Measurements from ENCODE around the gene COA6.

DNA sequence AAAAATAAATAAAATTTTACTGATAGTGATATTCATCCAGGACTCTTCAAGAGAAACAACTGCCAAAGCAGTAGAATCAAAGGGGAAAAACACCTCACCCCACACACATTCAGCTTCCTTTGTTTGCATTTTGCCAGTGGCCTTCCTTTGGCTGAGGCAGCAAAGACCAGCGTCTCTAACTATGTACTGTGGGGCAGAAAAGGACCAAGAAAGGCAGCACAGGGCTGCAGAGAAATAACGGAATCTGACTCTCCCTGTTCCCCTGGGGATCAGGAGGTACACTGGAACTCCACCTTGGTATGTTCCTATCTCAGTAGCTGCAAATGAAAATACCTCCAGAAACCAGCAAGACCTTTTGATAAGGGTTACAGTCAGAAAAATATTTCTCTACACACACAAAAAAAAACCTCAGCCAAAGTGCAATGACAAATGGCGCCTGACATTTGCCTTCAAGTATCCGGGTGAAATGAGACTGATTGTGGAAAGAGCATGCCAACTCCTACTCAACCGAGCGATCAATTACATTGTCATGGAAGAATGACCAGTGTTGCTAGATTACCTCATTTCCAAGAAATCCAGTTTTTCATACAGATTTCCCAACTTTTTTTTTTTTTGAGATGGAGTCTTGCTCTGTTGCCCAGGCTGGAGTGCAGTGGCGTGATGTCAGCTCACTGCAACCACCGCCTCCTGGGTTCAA is 54.8 kb downstream of the COA6 start:
- TF ChIP-seq PPARA (CRISPR knock-in tag; IDR thresholded peaks at IDR 0.05; ENCODE audit: borderline replicate concordance) (no peak), ZFP30 (CRISPR knock-in tag; IDR thresholded peaks at IDR 0.05) (no peak), ZC3H10 (CRISPR knock-in tag; IDR thresholded peaks at IDR 0.05) (no peak), ARNTL (CRISPR knock-in tag; IDR thresholded peaks at IDR 0.05; ENCODE audit: borderline replicate concordance, low read depth) (no peak), ZFP3 (CRISPR knock-in tag; IDR thresholded peaks at IDR 0.05) (no peak), RARB (CRISPR knock-in tag; IDR thresholded peaks at IDR 0.05) (no peak), BACH2 (CRISPR knock-in tag; IDR thresholded peaks at IDR 0.05; ENCODE audit: borderline replicate concordance) (no peak), ZNF565 (CRISPR knock-in tag; conservative IDR thresholded peaks at IDR 0.05; ENCODE audit: low read depth) (no peak), CREB5 (CRISPR knock-in tag; IDR thresholded peaks at IDR 0.05; ENCODE audit: low read depth) (no peak), TOX (CRISPR knock-in tag; IDR thresholded peaks at IDR 0.05; ENCODE audit: borderline replicate concordance) (no peak), GLIS3 (CRISPR knock-in tag; IDR thresholded peaks at IDR 0.05) (no peak)
- TF ChIP-seq, protein P1, sequence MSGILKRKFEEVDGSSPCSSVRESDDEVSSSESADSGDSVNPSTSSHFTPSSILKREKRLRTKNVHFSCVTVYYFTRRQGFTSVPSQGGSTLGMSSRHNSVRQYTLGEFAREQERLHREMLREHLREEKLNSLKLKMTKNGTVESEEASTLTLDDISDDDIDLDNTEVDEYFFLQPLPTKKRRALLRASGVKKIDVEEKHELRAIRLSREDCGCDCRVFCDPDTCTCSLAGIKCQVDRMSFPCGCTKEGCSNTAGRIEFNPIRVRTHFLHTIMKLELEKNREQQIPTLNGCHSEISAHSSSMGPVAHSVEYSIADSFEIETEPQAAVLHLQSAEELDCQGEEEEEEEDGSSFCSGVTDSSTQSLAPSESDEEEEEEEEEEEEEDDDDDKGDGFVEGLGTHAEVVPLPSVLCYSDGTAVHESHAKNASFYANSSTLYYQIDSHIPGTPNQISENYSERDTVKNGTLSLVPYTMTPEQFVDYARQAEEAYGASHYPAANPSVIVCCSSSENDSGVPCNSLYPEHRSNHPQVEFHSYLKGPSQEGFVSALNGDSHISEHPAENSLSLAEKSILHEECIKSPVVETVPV (CRISPR knock-in tag; IDR thresholded peaks at IDR 0.05): no peak
- TF ChIP-seq, protein P2, sequence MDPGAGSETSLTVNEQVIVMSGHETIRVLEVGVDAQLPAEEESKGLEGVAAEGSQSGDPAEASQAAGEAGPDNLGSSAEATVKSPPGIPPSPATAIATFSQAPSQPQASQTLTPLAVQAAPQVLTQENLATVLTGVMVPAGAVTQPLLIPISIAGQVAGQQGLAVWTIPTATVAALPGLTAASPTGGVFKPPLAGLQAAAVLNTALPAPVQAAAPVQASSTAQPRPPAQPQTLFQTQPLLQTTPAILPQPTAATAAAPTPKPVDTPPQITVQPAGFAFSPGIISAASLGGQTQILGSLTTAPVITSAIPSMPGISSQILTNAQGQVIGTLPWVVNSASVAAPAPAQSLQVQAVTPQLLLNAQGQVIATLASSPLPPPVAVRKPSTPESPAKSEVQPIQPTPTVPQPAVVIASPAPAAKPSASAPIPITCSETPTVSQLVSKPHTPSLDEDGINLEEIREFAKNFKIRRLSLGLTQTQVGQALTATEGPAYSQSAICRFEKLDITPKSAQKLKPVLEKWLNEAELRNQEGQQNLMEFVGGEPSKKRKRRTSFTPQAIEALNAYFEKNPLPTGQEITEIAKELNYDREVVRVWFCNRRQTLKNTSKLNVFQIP (CRISPR knock-in tag; IDR thresholded peaks at IDR 0.05; ENCODE audit: borderline replicate concordance, low read depth): no peak
- TF ChIP-seq, protein P3, sequence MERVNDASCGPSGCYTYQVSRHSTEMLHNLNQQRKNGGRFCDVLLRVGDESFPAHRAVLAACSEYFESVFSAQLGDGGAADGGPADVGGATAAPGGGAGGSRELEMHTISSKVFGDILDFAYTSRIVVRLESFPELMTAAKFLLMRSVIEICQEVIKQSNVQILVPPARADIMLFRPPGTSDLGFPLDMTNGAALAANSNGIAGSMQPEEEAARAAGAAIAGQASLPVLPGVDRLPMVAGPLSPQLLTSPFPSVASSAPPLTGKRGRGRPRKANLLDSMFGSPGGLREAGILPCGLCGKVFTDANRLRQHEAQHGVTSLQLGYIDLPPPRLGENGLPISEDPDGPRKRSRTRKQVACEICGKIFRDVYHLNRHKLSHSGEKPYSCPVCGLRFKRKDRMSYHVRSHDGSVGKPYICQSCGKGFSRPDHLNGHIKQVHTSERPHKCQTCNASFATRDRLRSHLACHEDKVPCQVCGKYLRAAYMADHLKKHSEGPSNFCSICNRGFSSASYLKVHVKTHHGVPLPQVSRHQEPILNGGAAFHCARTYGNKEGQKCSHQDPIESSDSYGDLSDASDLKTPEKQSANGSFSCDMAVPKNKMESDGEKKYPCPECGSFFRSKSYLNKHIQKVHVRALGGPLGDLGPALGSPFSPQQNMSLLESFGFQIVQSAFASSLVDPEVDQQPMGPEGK (CRISPR knock-in tag; IDR thresholded peaks at IDR 0.05; ENCODE audit: borderline replicate concordance): no peak
